WTC11 (cell line): Measurements from ENCODE around the gene FNIP1.

Experiments used
- ATF3 ChIP-seq: sonication (generic); formaldehyde crosslinking; conservative IDR thresholded peaks from 2 replicates; pipeline ENCODE4 v1.8.1; 2022; ENCODE audit warnings: mild to moderate bottlenecking, missing genetic modification reagents
- CTCF ChIP-seq: fragments of 200-600 bp; IDR thresholded peaks from 2 replicates; pipeline ENCODE4 v1.8.0; 2022; ENCODE audit warnings: antibody characterized with exemption
- HMGA2 ChIP-seq: fragments of 250-450 bp; sonication (Bioruptor Pico); IDR thresholded peaks from 2 replicates; pipeline ENCODE4 v1.4.0; 2021; ENCODE audit warnings: mild to moderate bottlenecking, moderate library complexity
- IRF2 ChIP-seq: sonication (generic); formaldehyde crosslinking; IDR thresholded peaks from 2 replicates; pipeline ENCODE4 v1.8.0; 2022; ENCODE audit warnings: low read depth, missing genetic modification reagents, borderline replicate concordance
- MLX ChIP-seq: sonication (generic); formaldehyde crosslinking; IDR thresholded peaks from 2 replicates; pipeline ENCODE4 v1.8.1; 2023; ENCODE audit warnings: mild to moderate bottlenecking, missing genetic modification reagents, moderate library complexity
- NFYB ChIP-seq: sonication (generic); formaldehyde crosslinking; conservative IDR thresholded peaks from 2 replicates; pipeline ENCODE4 v1.8.0; 2022; ENCODE audit warnings: low read depth, missing genetic modification reagents
- RELA ChIP-seq: sonication (generic); formaldehyde crosslinking; IDR thresholded peaks from 2 replicates; pipeline ENCODE4 v1.8.1; 2022; ENCODE audit warnings: missing genetic modification reagents, mild to moderate bottlenecking, borderline replicate concordance
- TCF7 ChIP-seq: sonication (generic); formaldehyde crosslinking; IDR thresholded peaks from 2 replicates; pipeline ENCODE4 v1.8.0; 2022; ENCODE audit warnings: mild to moderate bottlenecking, low read depth, missing genetic modification reagents, moderate library complexity

- TF ChIP-seq MLX (CRISPR knock-in tag), result no peak
- TF ChIP-seq CTCF, result no peak
- no peak for TF ChIP-seq HMGA2 (CRISPR knock-in tag)
- TF ChIP-seq TCF7 (CRISPR knock-in tag), result no peak
- TF ChIP-seq ATF3 (CRISPR knock-in tag), result no peak
- no peak for TF ChIP-seq IRF2 (CRISPR knock-in tag)
- TF ChIP-seq RELA (CRISPR knock-in tag), result no peak
- TF ChIP-seq NFYB (CRISPR knock-in tag), result no peak
Measured at GRCh38 chr5:131776450-131776849, 20.4 kb downstream of the FNIP1 start.
